ENCODE measurements around the gene COL4A2.

The COL4A2 gene

DNA sequence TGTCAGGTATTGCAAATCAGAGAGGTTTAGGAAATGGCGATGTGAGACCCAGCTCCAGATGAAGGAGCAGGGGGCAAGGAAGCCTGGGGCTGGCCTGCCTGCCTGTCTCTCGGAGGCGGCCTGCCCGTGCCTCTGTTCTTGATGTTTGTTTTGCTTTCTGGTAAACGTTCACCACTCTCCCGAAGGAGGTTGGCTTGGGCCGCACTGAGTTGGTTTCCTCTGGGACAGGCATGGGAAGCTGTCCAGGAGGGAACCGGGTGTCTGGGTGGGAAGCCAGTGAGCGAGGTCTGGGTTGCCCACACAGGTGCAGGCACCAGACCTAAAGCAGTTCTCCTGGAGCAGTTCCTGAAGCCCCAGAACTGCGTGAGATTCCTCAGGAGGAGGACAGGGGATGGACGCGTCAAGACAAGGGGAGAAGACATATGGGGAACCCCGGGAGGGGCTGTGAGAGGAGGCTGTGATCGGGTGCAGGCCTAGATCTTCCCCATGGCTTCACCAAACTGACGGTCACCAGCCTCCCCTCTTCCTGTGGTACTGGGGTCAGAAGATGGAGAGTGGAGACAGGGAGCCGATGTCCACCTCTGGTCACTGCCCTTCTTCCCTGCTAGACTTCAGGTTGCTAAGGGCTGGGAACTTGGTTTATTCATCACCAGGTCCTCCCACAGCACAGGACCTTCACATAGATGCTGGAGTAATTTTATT is 15.2 kb downstream of the COL4A2 start:
- no peak for DNase-seq (ENCODE audit: low spot score)

DNA sequence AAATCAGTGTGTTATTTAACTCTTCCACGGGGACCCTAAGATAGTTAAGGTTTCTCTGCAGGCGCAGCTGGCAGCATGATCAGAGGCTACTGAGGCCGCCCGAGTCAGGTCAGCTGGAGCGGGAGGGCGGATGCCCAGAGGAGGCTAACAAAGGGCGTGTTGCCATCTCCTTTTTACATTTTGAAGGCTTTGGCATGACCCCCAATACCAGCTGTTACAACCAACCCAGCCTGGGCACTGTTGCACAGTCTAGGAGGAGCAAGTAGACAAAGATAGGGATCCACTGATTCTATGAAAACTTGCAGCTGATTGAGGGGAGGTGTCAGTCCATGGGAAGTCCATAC is 15.7 kb downstream of the COL4A2 start:
- DNase-seq (ENCODE audit: low spot score) = no peak

- no peak for DNase-seq (ENCODE audit: low spot score)
Measured at GRCh38 chr13:110323172-110323891, 16.2 kb downstream of the COL4A2 start.

DNA sequence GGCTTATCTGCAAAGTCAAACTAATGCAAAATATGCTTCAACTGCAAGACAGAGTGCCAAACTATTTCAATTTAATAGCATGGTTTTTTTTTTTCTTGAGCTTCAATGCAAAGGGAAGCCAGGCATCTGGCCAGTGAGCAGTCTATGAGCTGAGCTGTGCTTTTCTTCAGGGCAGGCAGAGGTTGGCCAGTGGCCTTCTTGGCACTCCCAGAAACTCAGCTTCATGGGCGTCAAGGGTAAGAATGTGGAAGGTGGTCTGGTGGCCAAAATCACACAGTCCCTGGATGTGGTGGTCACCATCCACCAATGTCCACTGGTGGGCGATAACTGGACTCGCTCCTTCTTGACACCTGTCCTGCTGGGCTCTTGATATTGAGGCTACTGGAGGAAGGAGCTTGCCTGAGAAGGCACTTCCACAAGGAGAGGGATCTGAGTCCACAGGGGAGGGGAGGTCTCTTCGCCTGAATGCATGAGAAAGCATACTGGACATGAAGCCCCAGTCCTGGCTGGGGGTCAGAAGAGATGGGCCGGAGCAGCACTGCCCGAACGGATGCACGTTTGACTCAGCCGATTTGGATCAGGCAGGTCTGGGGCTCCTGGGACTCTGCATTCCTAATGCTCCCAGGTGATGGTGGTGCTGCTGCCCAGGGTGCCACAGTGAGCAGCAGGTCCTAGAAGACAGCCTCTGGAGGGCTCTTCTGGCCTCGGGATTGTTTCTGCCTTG is 17.1 kb downstream of the COL4A2 start:
- DNase-seq (ENCODE audit: low spot score) = no peak

DNA sequence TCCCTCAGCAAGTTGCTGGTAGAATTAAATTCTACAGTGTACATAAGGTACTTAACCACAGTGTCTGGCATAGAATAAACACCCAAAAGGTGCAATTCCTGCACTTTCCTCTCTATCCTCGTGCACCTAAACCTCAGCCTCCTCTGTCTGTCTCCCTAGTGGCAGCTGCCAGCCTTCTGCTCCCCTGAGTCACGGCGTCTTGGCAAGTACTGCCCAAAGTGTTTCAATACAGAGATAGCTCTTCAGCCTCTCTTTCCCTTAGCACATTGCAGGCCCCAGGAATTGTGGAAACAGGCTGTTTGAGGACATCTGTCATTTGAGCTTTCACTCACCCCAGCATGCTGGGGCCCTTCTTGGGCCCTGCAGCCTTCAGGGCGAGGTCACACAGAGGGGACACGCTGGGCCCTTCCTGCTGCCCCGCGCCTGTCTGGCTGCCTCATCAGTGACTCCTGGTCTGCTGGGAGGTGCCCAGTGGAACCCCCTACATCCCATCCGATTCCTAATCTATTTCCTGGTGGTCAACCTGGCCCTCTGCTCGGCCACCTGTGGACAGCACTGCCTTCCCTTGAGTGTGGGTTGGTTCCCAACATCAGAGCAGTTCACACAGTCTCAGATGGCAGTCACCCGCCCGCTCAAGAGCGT is 19.3 kb downstream of the COL4A2 start:
- DNase-seq (ENCODE audit: low spot score) = no peak

- no peak for DNase-seq (ENCODE audit: low spot score)
Measured at GRCh38 chr13:110327051-110327721, 20.1 kb downstream of the COL4A2 start.

DNA sequence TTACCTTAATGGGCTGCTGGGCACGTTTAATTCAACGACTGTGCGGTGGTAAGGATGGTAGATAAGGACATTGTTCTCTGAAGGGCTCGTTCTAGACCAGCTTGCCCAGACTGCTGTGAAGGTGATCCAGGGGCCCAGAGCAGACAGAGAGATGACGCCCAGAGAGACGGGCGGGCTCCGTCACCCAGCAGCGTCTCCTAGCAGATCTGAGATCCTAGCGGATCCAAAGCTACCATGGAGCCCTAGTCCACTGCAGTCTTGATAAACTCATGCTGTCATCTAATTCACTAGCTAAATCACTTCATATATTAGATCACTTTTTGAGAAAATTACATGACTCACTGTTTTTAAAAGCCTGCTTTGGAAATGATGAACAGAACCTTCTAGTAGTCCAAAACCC is 21.5 kb downstream of the COL4A2 start:
- DNase-seq (ENCODE audit: low spot score) = no peak

DNA sequence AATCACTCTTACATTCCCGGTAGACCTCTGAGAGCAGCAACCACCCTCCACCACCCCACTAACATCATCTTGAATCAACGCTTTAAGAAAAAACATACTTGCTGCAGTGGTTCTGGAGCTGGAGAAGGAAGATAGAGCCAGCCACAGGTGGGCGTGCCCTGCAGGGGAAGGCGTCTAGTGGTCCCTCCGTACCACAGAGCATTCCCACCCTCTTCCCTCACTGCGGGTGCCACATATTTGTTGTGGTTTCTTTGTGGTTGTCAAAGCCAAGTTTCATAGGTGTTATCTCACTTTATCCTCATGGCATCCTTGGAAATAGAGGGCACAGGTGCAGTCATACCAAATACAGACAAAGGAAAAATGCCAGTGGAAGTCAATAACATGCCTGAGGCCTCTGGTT is 22.2 kb downstream of the COL4A2 start:
- DNase-seq (ENCODE audit: low spot score) = no peak

GRCh38 chr13:110329798-110330461 is 22.8 kb downstream of the COL4A2 start:
- no peak for DNase-seq (ENCODE audit: low spot score)

- DNase-seq (ENCODE audit: low spot score) = no peak
Measured at GRCh38 chr13:110330491-110331011, 23.5 kb downstream of the COL4A2 start.

DNA sequence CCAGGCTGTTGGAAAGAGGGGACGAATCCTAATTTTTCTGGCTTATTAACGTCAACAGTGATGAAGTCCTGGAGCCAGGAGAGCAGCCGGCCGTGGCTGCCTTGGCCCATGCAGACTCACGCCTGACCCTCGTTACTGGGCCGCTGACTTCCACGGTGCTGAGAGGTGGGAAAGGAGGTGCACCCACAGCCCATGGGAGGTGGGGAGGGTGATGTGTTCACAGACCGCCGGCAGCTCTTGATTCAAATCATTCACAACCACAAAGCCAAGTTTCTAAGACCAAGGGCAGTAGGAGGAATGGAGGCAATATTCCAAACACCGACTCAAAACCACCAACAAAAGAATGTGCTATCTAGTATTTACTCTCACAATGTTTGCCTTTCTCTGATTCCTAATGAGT is 24.3 kb downstream of the COL4A2 start:
- DNase-seq (ENCODE audit: low spot score) = no peak

- DNase-seq (ENCODE audit: low spot score) = no peak
Measured at GRCh38 chr13:110332750-110333149, 25.7 kb downstream of the COL4A2 start.

DNA sequence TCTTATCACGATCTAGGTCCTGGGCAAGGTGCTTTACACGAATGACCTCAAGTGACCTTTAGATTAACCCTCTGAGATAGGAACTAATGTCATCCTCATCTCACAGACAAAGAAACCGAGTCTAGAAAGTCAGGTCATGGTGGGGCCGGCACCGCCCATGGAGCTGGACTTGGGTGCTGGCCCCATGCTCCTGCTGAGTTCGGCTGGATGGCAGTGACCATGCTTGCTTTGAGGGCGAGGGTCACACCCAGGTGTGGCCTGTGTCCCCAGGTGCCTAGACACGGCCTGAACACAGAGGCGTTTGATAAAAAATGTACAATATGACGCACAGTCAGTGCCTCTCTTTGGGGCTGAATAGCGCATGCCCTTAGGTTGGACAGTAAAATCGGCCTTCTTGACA is 26.8 kb downstream of the COL4A2 start:
- no peak for DNase-seq (ENCODE audit: low spot score)

DNA sequence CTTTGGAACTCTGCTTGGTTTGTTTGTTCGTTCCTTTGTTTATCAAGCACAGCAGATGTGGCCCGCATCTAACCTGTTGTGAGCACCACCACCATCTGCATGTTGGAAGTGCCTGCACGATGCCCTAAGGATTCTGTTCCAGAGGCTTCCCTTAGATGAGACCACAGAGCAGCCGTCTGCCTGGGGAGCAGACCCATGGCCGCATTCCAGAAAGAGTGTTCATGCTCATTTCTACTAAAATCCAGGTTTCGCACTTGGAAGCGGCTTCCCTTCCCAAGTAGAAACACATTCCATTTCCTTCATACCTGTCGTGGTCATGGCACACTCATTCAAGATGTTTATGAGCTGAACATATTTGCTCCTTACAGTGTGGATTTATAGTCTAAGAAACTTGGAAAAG is 27.2 kb downstream of the COL4A2 start:
- no peak for DNase-seq (ENCODE audit: low spot score)

- DNase-seq (ENCODE audit: low spot score) = no peak
Measured at GRCh38 chr13:110334841-110335490, 27.9 kb downstream of the COL4A2 start.

GRCh38 chr13:110336108-110336507 is 29.0 kb downstream of the COL4A2 start:
- DNase-seq (ENCODE audit: low spot score) = no peak

DNA sequence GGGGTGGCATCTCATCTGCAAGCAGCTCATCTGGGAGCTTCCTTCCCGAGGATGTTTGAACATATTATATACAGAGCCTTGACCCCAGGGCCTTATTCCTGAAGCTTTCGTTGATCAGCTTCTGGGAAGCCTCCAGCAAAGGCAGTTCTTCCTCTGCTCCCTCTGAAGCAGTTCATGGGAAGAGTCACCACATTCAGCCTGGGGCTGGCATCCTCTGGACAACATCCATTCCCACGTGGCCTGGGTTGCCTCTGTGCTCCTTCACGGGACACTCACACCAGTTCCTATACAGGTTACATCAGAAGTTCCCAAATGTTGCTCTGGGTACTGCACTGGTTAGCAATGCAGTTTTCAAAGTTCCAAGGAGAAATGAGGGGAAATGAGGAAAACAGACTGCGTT is 29.6 kb downstream of the COL4A2 start:
- no peak for DNase-seq (ENCODE audit: low spot score)

GRCh38 chr13:110337247-110337646 is 30.2 kb downstream of the COL4A2 start:
- no peak for DNase-seq (ENCODE audit: low spot score)

- no peak for DNase-seq (ENCODE audit: low spot score)
Measured at GRCh38 chr13:110338441-110339101, 31.5 kb downstream of the COL4A2 start.

DNA sequence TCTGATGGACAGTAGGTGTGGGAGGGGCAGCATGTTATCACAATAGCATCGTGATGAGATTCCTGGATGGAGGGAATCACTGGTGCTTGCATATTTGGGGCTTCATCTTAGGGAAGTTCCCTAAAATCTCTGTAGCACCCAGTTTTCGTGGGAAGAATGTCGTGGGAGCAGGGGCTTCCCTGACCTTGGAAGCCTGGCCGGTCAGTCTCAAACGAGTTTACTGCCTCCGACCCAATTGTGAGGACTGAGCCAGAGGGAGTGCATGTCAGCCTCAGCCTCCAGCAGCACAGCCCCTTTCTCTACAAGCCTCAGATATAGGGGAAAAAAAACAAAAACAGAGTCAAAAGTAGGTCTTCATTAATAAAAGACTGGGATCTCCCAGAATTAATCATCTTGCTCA is 32.2 kb downstream of the COL4A2 start:
- no peak for DNase-seq (ENCODE audit: low spot score)

Data from cerebellar cortex (tissue), 1 donor.